Neuron (in vitro differentiated cells): ENCODE measurements around the gene PLD5.
"Not testable (repeated sequence)": the region's sequence is repeated elsewhere in the genome, so short reads cannot be mapped to it uniquely, and the experiment has no call there.

Source experiments
- H2AFZ ChIP-seq: one replicate; pipeline ENCODE4 v1.6.1; 2013; ENCODE audit warnings: low read depth, mild to moderate bottlenecking, inconsistent platforms, low read length, moderate library complexity
- H3K27me3 ChIP-seq: one replicate; pipeline ENCODE4 v1.6.1; 2013; ENCODE audit warnings: low read length; ENCODE audit not compliant: insufficient read depth
- H3K36me3 ChIP-seq: one replicate; pipeline ENCODE4 v1.6.1; 2013; ENCODE audit warnings: low read length; ENCODE audit not compliant: insufficient read depth
- H3K4me1 ChIP-seq: one replicate; pipeline ENCODE4 v1.6.1; 2013; ENCODE audit warnings: low read length; ENCODE audit not compliant: insufficient read depth
- H3K4me3 ChIP-seq: 2 replicates; pipeline ENCODE4 v1.5.1; 2013; ENCODE audit warnings: mild to moderate bottlenecking, low read length, moderate library complexity
- H3K9me3 ChIP-seq: one replicate; pipeline ENCODE4 v1.6.1; 2013; ENCODE audit warnings: low read length

Gene PLD5

GRCh38 chr1:242278406-242278805 is 246.1 kb downstream of the PLD5 start:
- H2AFZ ChIP-seq, H3K36me3 ChIP-seq, H3K27me3 ChIP-seq, H3K4me3 ChIP-seq, H3K4me1 ChIP-seq, H3K9me3 ChIP-seq: not testable (repeated sequence)

GRCh38 chr1:242276769-242277168 is 247.7 kb downstream of the PLD5 start:
- not testable (repeated sequence) for H3K4me1 ChIP-seq, H3K36me3 ChIP-seq, H3K27me3 ChIP-seq, H2AFZ ChIP-seq, H3K4me3 ChIP-seq, H3K9me3 ChIP-seq

- H3K4me1 ChIP-seq, H3K36me3 ChIP-seq, H2AFZ ChIP-seq, H3K9me3 ChIP-seq, H3K27me3 ChIP-seq, H3K4me3 ChIP-seq: not testable (repeated sequence)
Measured at GRCh38 chr1:242267004-242267403, 257.5 kb downstream of the PLD5 start.

- H3K4me3 ChIP-seq, H3K27me3 ChIP-seq, H3K36me3 ChIP-seq, H3K9me3 ChIP-seq, H2AFZ ChIP-seq, H3K4me1 ChIP-seq: not testable (repeated sequence)
Measured at GRCh38 chr1:242264419-242264818, 260.1 kb downstream of the PLD5 start.

GRCh38 chr1:242245255-242245654 is 279.2 kb downstream of the PLD5 start:
- Histone ChIP-seq H3K4me3 (no peak overlapping the region), H3K36me3 (no peaks in the 10 kb centered on the region), H3K9me3 (no peaks in the 10 kb centered on the region), H2AFZ (peak overlapping the region; percentile 71), H3K27me3 (no peaks in the 10 kb centered on the region), H3K4me1 (peaks cover 7% of the 10 kb centered on the region)

GRCh38 chr1:242243472-242243871 is 281.0 kb downstream of the PLD5 start:
- H3K4me1 ChIP-seq, result peaks cover 7% of the 10 kb centered on the region
- H3K27me3 ChIP-seq, result no peaks in the 10 kb centered on the region
- no peak overlapping the region for H3K4me3 ChIP-seq
- H3K9me3 ChIP-seq, result no peaks in the 10 kb centered on the region
- no peaks in the 10 kb centered on the region for H3K36me3 ChIP-seq
- no peak overlapping the region for H2AFZ ChIP-seq

GRCh38 chr1:242242983-242243382 is 281.5 kb downstream of the PLD5 start:
- Histone ChIP-seq H2AFZ (no peak overlapping the region), H3K4me1 (peaks cover 7% of the 10 kb centered on the region), H3K27me3 (no peaks in the 10 kb centered on the region), H3K4me3 (no peak overlapping the region), H3K36me3 (no peaks in the 10 kb centered on the region), H3K9me3 (no peaks in the 10 kb centered on the region)

- Histone ChIP-seq H3K4me1 (peaks cover 7% of the 10 kb centered on the region), H3K27me3 (no peaks in the 10 kb centered on the region)
Measured at GRCh38 chr1:242241936-242242335, 282.6 kb downstream of the PLD5 start.

GRCh38 chr1:242240691-242241090 is 283.8 kb downstream of the PLD5 start:
- no peaks in the 10 kb centered on the region for H3K27me3 ChIP-seq
- no peak overlapping the region for H2AFZ ChIP-seq
- H3K9me3 ChIP-seq, result peaks cover 2% of the 10 kb centered on the region
- H3K4me1 ChIP-seq, result peaks cover 7% of the 10 kb centered on the region
- no peak overlapping the region for H3K4me3 ChIP-seq
- H3K36me3 ChIP-seq, result no peaks in the 10 kb centered on the region

More at GRCh38 chr1:242241936-242242335, 282.6 kb downstream of the PLD5 start:
- Histone ChIP-seq H3K36me3 (no peaks in the 10 kb centered on the region), H2AFZ (no peak overlapping the region), H3K9me3 (peaks cover 2% of the 10 kb centered on the region), H3K4me3 (no peak overlapping the region)

GRCh38 chr1:242240077-242240476 is 284.4 kb downstream of the PLD5 start:
- Histone ChIP-seq H3K36me3 (no peaks in the 10 kb centered on the region), H3K4me3 (no peak overlapping the region), H2AFZ (no peak overlapping the region), H3K9me3 (peaks cover 2% of the 10 kb centered on the region), H3K4me1 (peaks cover 2% of the 10 kb centered on the region), H3K27me3 (no peaks in the 10 kb centered on the region)

GRCh38 chr1:242239398-242239797 is 285.1 kb downstream of the PLD5 start:
- Histone ChIP-seq H3K4me3 (no peak overlapping the region), H3K27me3 (no peaks in the 10 kb centered on the region), H2AFZ (no peak overlapping the region), H3K9me3 (peaks cover 2% of the 10 kb centered on the region), H3K36me3 (no peaks in the 10 kb centered on the region), H3K4me1 (no peaks in the 10 kb centered on the region)

GRCh38 chr1:242237051-242237450 is 287.4 kb downstream of the PLD5 start:
- H3K9me3 ChIP-seq, result peaks cover 2% of the 10 kb centered on the region
- no peak overlapping the region for H3K4me3 ChIP-seq
- no peaks in the 10 kb centered on the region for H3K36me3 ChIP-seq
- no peaks in the 10 kb centered on the region for H3K4me1 ChIP-seq
- H3K27me3 ChIP-seq, result no peaks in the 10 kb centered on the region
- no peak overlapping the region for H2AFZ ChIP-seq

GRCh38 chr1:242228991-242229390 is 295.5 kb downstream of the PLD5 start:
- H2AFZ ChIP-seq, result no peak overlapping the region
- no peaks in the 10 kb centered on the region for H3K36me3 ChIP-seq
- no peak overlapping the region for H3K4me3 ChIP-seq
- H3K27me3 ChIP-seq, result no peaks in the 10 kb centered on the region
- H3K9me3 ChIP-seq, result no peaks in the 10 kb centered on the region
- peaks cover 16% of the 10 kb centered on the region for H3K4me1 ChIP-seq

GRCh38 chr1:242225767-242226573 is 298.5 kb downstream of the PLD5 start:
- no peaks in the 10 kb centered on the region for H3K36me3 ChIP-seq
- H2AFZ ChIP-seq, result no peak overlapping the region
- H3K4me3 ChIP-seq, result no peak overlapping the region
- no peaks in the 10 kb centered on the region for H3K27me3 ChIP-seq
- H3K9me3 ChIP-seq, result no peaks in the 10 kb centered on the region
- H3K4me1 ChIP-seq, result peaks cover 26% of the 10 kb centered on the region
